H9 (cell line): ENCODE results near the gene BFSP1. TPM values are rescaled to one million over a fixed set of nuclear protein-coding genes. Genes with fewer than 3 reads are reported as not detected.

Source experiments
- DNase-seq: peaks from one replicate; pipeline ENCODE4 v3.0.0-alpha.2; 2017
- H2AFZ ChIP-seq: one replicate; pipeline ENCODE4 v1.6.1; 2013; ENCODE audit warnings: mild to moderate bottlenecking, low read length, control low read depth, moderate library complexity
- H2AK5ac ChIP-seq: 2 replicates; pipeline ENCODE4 v1.6.1; 2013; ENCODE audit warnings: low read length, control low read depth, mixed read lengths; ENCODE audit not compliant: insufficient read length
- H2BK120ac ChIP-seq: one replicate; pipeline ENCODE4 v1.6.1; 2013; ENCODE audit warnings: low read depth, mild to moderate bottlenecking, low read length, control low read depth, inconsistent platforms; ENCODE audit not compliant: poor library complexity, severe bottlenecking
- H2BK12ac ChIP-seq: 2 replicates; pipeline ENCODE4 v1.6.1; 2013; ENCODE audit warnings: low read length, control low read depth, mixed read lengths, low read depth; ENCODE audit not compliant: insufficient read length
- H2BK15ac ChIP-seq: 2 replicates; pipeline ENCODE4 v1.6.1; 2013; ENCODE audit warnings: low read depth, low read length, control low read depth
- H2BK20ac ChIP-seq: one replicate; pipeline ENCODE4 v1.6.1; 2013; ENCODE audit warnings: low read depth, mild to moderate bottlenecking, low read length, control low read depth, inconsistent platforms; ENCODE audit not compliant: poor library complexity, severe bottlenecking
- H2BK5ac ChIP-seq: 2 replicates; pipeline ENCODE4 v1.6.1; 2013; ENCODE audit warnings: low read length, control low read depth, mixed read lengths; ENCODE audit not compliant: insufficient read length
- H3K14ac ChIP-seq: 2 replicates; pipeline ENCODE4 v1.6.1; 2013; ENCODE audit warnings: low read length, control low read depth; ENCODE audit not compliant: insufficient read depth
- H3K18ac ChIP-seq: 2 replicates; pipeline ENCODE4 v1.6.1; 2013; ENCODE audit warnings: low read depth, mild to moderate bottlenecking, mixed read lengths, low read length, control low read depth; ENCODE audit not compliant: insufficient read length
- H3K23ac ChIP-seq: 2 replicates; pipeline ENCODE4 v1.6.1; 2013; ENCODE audit warnings: low read length, control low read depth, mixed read lengths, low read depth; ENCODE audit not compliant: insufficient read length
- H3K23me2 ChIP-seq: 2 replicates; pipeline ENCODE4 v1.6.1; 2013; ENCODE audit warnings: low read depth, mild to moderate bottlenecking, mixed read lengths, low read length, control low read depth; ENCODE audit not compliant: insufficient read length, poor library complexity, severe bottlenecking
- H3K27ac ChIP-seq: 2 replicates; pipeline ENCODE4 v1.5.1; 2013; ENCODE audit warnings: low read length, control low read depth, mixed read lengths, low read depth; ENCODE audit not compliant: insufficient read length
- H3K27me3 ChIP-seq: 2 replicates; pipeline ENCODE4 v1.6.1; 2013; ENCODE audit warnings: low read length, control low read depth, inconsistent platforms; ENCODE audit not compliant: insufficient read depth
- H3K4ac ChIP-seq: 2 replicates; pipeline ENCODE4 v1.6.1; 2013; ENCODE audit warnings: low read depth, mild to moderate bottlenecking, control low read depth, inconsistent platforms, low read length, moderate library complexity
- H3K4me1 ChIP-seq: 2 replicates; pipeline ENCODE4 v1.6.1; 2013; ENCODE audit warnings: low read length, control low read depth, inconsistent platforms; ENCODE audit not compliant: insufficient read depth
- H3K4me2 ChIP-seq: 2 replicates; pipeline ENCODE4 v1.6.1; 2013; ENCODE audit warnings: low read length, control low read depth, mixed read lengths; ENCODE audit not compliant: insufficient read length, insufficient read depth
- H3K56ac ChIP-seq: 2 replicates; pipeline ENCODE4 v1.6.1; 2013; ENCODE audit warnings: low read depth, mild to moderate bottlenecking, mixed read lengths, low read length, control low read depth; ENCODE audit not compliant: insufficient read length
- H3K79me1 ChIP-seq: 2 replicates; pipeline ENCODE4 v1.6.1; 2013; ENCODE audit warnings: low read depth, mild to moderate bottlenecking, moderate library complexity, low read length, control low read depth, inconsistent platforms; ENCODE audit not compliant: insufficient read depth, poor library complexity, severe bottlenecking
- H3K79me2 ChIP-seq: 2 replicates; pipeline ENCODE4 v1.6.1; 2013; ENCODE audit warnings: low read length, control low read depth, inconsistent platforms; ENCODE audit not compliant: insufficient read depth
- H3K9ac ChIP-seq: 2 replicates; pipeline ENCODE4 v1.6.1; 2013; ENCODE audit warnings: low read length, control low read depth, mixed read lengths; ENCODE audit not compliant: insufficient read length; ENCODE audit errors: extremely low read depth
- H3K9me3 ChIP-seq: one replicate; pipeline ENCODE4 v1.6.1; 2013; ENCODE audit warnings: low read depth, low read length, inconsistent platforms; ENCODE audit not compliant: control insufficient read depth
- H3T11ph ChIP-seq: one replicate; pipeline ENCODE4 v1.6.1; 2013; ENCODE audit warnings: mild to moderate bottlenecking, low read length, control low read depth, inconsistent platforms
- H4K20me1 ChIP-seq: one replicate; pipeline ENCODE4 v1.6.1; 2013; ENCODE audit not compliant: control insufficient read depth, insufficient read length, insufficient read depth
- H4K5ac ChIP-seq: 2 replicates; pipeline ENCODE4 v1.6.1; 2013; ENCODE audit warnings: low read depth, mild to moderate bottlenecking, mixed read lengths, low read length, control low read depth; ENCODE audit not compliant: insufficient read length
- H4K8ac ChIP-seq: replicated peaks from 2 replicates; pipeline ENCODE4 v1.6.1; 2013; ENCODE audit warnings: low read length, control low read depth, mixed read lengths, low read depth; ENCODE audit not compliant: insufficient read length
- H4K91ac ChIP-seq: 2 replicates; pipeline ENCODE4 v1.6.1; 2013; ENCODE audit warnings: low read depth, mild to moderate bottlenecking, moderate library complexity, mixed read lengths, low read length, control low read depth; ENCODE audit not compliant: insufficient read length
- H3K27ac Mint-ChIP-seq, 3 experiments: 2 replicates in 2 of 3; 3 replicates in 1 of 3; pipeline ENCODE4 v1.8.0; 2020 to 2021; ENCODE audit warnings: mixed read lengths in 3 of 3, mild to moderate bottlenecking in 1 of 3, moderate library complexity in 1 of 3
- H3K27me3 Mint-ChIP-seq: 2 replicates; pipeline ENCODE4 v1.8.0; 2021; ENCODE audit warnings: low read depth, mild to moderate bottlenecking, moderate library complexity, mixed read lengths
- H3K36me3 Mint-ChIP-seq, 3 experiments: 2 replicates in 2 of 3; 3 replicates in 1 of 3; pipeline ENCODE4 v1.8.0; 2020 to 2021; ENCODE audit warnings: low read depth in 3 of 3, mixed read lengths in 3 of 3; ENCODE audit not compliant: insufficient read depth in 1 of 3
- H3K4me1 Mint-ChIP-seq, 2 experiments: 2 replicates each; pipeline ENCODE4 v1.8.0; 2020; ENCODE audit warnings: mixed read lengths in 2 of 2
- H3K4me3 Mint-ChIP-seq, 2 experiments: 2 replicates in 1 of 2; 3 replicates in 1 of 2; pipeline ENCODE4 v1.8.0; 2020 to 2021; ENCODE audit warnings: mild to moderate bottlenecking in 2 of 2, mixed read lengths in 2 of 2, moderate library complexity in 1 of 2
- H3K9me3 Mint-ChIP-seq, 2 experiments: 2 replicates in 1 of 2; 3 replicates in 1 of 2; pipeline ENCODE4 v1.8.0; 2020; ENCODE audit warnings: mild to moderate bottlenecking in 2 of 2, mixed read lengths in 2 of 2, moderate library complexity in 1 of 2
- WGBS: extraction: QIAGEN DNeasy Blood & Tissue Kit; methylation state at CpG from one replicate; pipeline ENCODE4 v1.1.7; 2013; ENCODE audit warnings: missing lambda C conversion rate, low lambda C conversion rate, mixed read lengths; ENCODE audit not compliant: insufficient read length; ENCODE audit errors: extremely low coverage; 5-methylcytosine and 5-hydroxymethylcytosine counted together
- total RNA-seq: library from RNA; stranded (reverse); gene quantifications from 2 replicates; pipeline ENCODE4 v1.2.1, GENCODE V29; 2021
- TF ChIP-seq, protein P1 (sequence below): fragments of 200-600 bp; sonication (generic); conservative IDR thresholded peaks from 3 replicates; pipeline ENCODE4 v1.8.0; 2021; ENCODE audit warnings: antibody characterized with exemption, mild to moderate bottlenecking

The BFSP1 gene
- total RNA-seq, 1 experiment from 2014 or later: 9.4 TPM

- Histone ChIP-seq H3K4me1 (peaks cover 10% of the 10 kb centered on the region; the same call in 1 of the 2 replicates), H3K27me3 (no peaks in the 10 kb centered on the region), H4K91ac (no peak overlapping the region), H3K56ac (no peak overlapping the region), H2BK12ac (no peak overlapping the region), H3K18ac (no peak overlapping the region), H3K9ac (no peak overlapping the region), H3K4me2 (no peak overlapping the region), H3K14ac (no peak overlapping the region; the same call in 1 of the 2 replicates), H4K20me1 (no peaks in the 10 kb centered on the region), H3K27ac (no peak overlapping the region), H3K79me2 (no peaks in the 10 kb centered on the region), H3K23ac (no peak overlapping the region), H3K9me3 (no peaks in the 10 kb centered on the region), H3K4ac (no peak overlapping the region), H3K79me1 (no peaks in the 10 kb centered on the region), H3K23me2 (no peaks in the 10 kb centered on the region), H4K5ac (no peak overlapping the region), H2AK5ac (no peak overlapping the region), H2BK5ac (no peak overlapping the region), H2BK120ac (no peak overlapping the region), H4K8ac (no peak overlapping the region), H3T11ph (no peak overlapping the region), H2AFZ (no peak overlapping the region), H2BK20ac (no peak overlapping the region), H2BK15ac (no peak overlapping the region)
- Mint-ChIP-seq H3K27me3 (no peaks in the 10 kb centered on the region), H3K9me3 (no peaks in the 10 kb centered on the region), H3K4me3 (no peak overlapping the region; a peak in 1 of 5 replicates), H3K4me1 (peaks cover 24% of the 10 kb centered on the region in 2 experiments), H3K27ac (peak overlapping the region in 2 of 3 experiments; percentile 14 to 38; a peak in 4 of 7 replicates), H3K36me3 (no peaks in the 10 kb centered on the region)
- TF ChIP-seq, protein P1, sequence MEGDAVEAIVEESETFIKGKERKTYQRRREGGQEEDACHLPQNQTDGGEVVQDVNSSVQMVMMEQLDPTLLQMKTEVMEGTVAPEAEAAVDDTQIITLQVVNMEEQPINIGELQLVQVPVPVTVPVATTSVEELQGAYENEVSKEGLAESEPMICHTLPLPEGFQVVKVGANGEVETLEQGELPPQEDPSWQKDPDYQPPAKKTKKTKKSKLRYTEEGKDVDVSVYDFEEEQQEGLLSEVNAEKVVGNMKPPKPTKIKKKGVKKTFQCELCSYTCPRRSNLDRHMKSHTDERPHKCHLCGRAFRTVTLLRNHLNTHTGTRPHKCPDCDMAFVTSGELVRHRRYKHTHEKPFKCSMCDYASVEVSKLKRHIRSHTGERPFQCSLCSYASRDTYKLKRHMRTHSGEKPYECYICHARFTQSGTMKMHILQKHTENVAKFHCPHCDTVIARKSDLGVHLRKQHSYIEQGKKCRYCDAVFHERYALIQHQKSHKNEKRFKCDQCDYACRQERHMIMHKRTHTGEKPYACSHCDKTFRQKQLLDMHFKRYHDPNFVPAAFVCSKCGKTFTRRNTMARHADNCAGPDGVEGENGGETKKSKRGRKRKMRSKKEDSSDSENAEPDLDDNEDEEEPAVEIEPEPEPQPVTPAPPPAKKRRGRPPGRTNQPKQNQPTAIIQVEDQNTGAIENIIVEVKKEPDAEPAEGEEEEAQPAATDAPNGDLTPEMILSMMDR: no peak
- WGBS: no CpG with 5 or more reads among the region's 11 CpGs
- DNase-seq: peak; percentile 38
Measured at GRCh38 chr20:17556837-17557674, 25.9 kb upstream of the BFSP1 start.
